Measurements from ENCODE around the gene SHH. TPM values are rescaled to one million over a fixed set of nuclear protein-coding genes. Genes with fewer than 3 reads are reported as not detected.

The SHH gene
- total and polyA plus RNA-seq, 2 of the 13 experiments (the other 11 are each of a cell fraction or from before 2014, with no cell fraction given), result 1.9 to 3.4 TPM

DNA sequence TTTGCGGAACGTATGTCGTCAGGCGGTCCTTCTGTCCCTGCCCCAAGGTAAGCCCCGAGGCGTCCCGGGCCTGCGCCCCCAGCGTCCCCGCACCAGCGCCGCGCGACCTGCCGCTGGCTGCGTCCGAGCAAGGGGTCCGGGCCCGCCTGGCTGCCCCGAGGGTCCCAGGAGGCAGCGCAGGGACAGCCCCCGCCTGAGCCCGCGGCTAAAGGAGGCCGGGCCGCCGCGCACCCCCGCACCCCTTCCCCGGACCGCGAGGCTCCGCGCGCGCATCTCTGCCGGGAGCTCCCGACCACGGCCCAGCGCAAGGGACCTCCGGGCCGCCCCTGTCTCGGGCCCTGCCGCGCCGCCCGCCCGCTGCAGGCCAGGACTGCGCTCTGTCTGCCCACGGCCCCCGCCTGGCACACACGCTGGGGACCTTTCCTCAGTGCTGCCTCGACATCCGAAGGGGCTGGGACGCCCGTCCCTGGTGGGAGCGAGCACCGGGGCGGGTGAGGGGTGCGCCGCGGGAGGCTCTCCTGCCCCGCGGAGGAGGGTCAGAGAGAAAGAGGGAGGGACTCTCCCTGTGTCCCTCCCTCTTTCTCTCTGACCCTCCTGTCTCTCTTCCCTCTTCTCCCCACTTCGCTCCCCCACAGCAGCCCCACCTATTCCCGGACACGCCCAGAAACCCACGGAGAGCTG, 25.0 kb downstream of the SHH start (continued):
- no peak for TF ChIP-seq HINFP (CRISPR knock-in tag; IDR thresholded peaks at IDR 0.05; ENCODE audit: low read depth)
- no peak for TF ChIP-seq CENPBD1 (CRISPR knock-in tag; IDR thresholded peaks at IDR 0.05; ENCODE audit: borderline replicate concordance, low read depth)
- no peak for TF ChIP-seq U2AF2 (IDR thresholded peaks at IDR 0.05; ENCODE audit: low read depth, low read length)
- TF ChIP-seq, protein P1, sequence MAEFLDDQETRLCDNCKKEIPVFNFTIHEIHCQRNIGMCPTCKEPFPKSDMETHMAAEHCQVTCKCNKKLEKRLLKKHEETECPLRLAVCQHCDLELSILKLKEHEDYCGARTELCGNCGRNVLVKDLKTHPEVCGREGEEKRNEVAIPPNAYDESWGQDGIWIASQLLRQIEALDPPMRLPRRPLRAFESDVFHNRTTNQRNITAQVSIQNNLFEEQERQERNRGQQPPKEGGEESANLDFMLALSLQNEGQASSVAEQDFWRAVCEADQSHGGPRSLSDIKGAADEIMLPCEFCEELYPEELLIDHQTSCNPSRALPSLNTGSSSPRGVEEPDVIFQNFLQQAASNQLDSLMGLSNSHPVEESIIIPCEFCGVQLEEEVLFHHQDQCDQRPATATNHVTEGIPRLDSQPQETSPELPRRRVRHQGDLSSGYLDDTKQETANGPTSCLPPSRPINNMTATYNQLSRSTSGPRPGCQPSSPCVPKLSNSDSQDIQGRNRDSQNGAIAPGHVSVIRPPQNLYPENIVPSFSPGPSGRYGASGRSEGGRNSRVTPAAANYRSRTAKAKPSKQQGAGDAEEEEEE (CRISPR knock-in tag; IDR thresholded peaks at IDR 0.05; ENCODE audit: borderline replicate concordance), result no peak
- TF ChIP-seq ZNF672 (CRISPR knock-in tag; IDR thresholded peaks at IDR 0.05), result no peak
- TF ChIP-seq, protein P2, sequence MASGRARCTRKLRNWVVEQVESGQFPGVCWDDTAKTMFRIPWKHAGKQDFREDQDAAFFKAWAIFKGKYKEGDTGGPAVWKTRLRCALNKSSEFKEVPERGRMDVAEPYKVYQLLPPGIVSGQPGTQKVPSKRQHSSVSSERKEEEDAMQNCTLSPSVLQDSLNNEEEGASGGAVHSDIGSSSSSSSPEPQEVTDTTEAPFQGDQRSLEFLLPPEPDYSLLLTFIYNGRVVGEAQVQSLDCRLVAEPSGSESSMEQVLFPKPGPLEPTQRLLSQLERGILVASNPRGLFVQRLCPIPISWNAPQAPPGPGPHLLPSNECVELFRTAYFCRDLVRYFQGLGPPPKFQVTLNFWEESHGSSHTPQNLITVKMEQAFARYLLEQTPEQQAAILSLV (CRISPR knock-in tag; IDR thresholded peaks at IDR 0.05; ENCODE audit: borderline replicate concordance), result no peak
- TF ChIP-seq HDAC2 (CRISPR knock-in tag; IDR thresholded peaks at IDR 0.05), result no peak
- no peak for TF ChIP-seq MYNN (CRISPR knock-in tag; IDR thresholded peaks at IDR 0.05; ENCODE audit: low read depth)
- TF ChIP-seq, protein P3, sequence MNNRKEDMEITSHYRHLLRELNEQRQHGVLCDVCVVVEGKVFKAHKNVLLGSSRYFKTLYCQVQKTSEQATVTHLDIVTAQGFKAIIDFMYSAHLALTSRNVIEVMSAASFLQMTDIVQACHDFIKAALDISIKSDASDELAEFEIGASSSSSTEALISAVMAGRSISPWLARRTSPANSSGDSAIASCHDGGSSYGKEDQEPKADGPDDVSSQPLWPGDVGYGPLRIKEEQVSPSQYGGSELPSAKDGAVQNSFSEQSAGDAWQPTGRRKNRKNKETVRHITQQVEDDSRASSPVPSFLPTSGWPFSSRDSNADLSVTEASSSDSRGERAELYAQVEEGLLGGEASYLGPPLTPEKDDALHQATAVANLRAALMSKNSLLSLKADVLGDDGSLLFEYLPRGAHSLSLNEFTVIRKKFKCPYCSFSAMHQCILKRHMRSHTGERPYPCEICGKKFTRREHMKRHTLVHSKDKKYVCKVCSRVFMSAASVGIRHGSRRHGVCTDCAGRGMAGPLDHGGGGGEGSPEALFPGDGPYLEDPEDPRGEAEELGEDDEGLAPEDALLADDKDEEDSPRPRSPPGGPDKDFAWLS (CRISPR knock-in tag; IDR thresholded peaks at IDR 0.05; ENCODE audit: borderline replicate concordance), result no peak
- no peak for TF ChIP-seq MED8 (CRISPR knock-in tag; IDR thresholded peaks at IDR 0.05; ENCODE audit: insufficient replicate concordance)
- TF ChIP-seq ZNF615 (CRISPR knock-in tag; IDR thresholded peaks at IDR 0.05; ENCODE audit: borderline replicate concordance), result no peak
- no peak for TF ChIP-seq ZNF703 (CRISPR knock-in tag; IDR thresholded peaks at IDR 0.05; ENCODE audit: borderline replicate concordance)
- TF ChIP-seq ZXDC (CRISPR knock-in tag; IDR thresholded peaks at IDR 0.05), result no peak
- no peak for TF ChIP-seq NR2F2 (IDR thresholded peaks at IDR 0.05; ENCODE audit: borderline replicate concordance, low read depth)
- TF ChIP-seq AGO2 (optimal IDR thresholded peaks at IDR 0.05; ENCODE audit: low read depth, low read length), result peak; percentile 95

Measured in HepG2 (cell line).